ENCODE data around the gene NMRAL1. TPM values are rescaled to one million over a fixed set of nuclear protein-coding genes. Genes with fewer than 3 reads are reported as not detected.

The NMRAL1 gene
- polyA plus RNA-seq, 2 donors: 39.8 to 40.7 TPM

- peaks cover 9 to 37% of the 10 kb centered on the region in 2 donors for H3K36me3 ChIP-seq (ENCODE audit: control insufficient read depth in 2 of 2, insufficient read depth in 2 of 2, low read length in 1 of 2)
- 92 to 93% methylated on average over 7 of the region's 7 CpGs for WGBS, 2 donors
Measured at GRCh38 chr16:4513881-4514280, 39.5 kb upstream of the NMRAL1 start.

GRCh38 chr16:4513086-4513860, 38.8 kb upstream of the NMRAL1 start:
- no peak overlapping the region for H3K27ac ChIP-seq (ENCODE audit: low read depth in 2 of 2, low read length in 1 of 2)
- WGBS, 2 donors: 82 to 86% methylated on average over 19 of the region's 19 CpGs
- no peaks in the 10 kb centered on the region for H3K27me3 ChIP-seq (ENCODE audit: control insufficient read depth in 1 of 2, insufficient read depth in 2 of 2, low read length in 2 of 2)
- H3K4me3 ChIP-seq (ENCODE audit: low read depth in 1 of 2, low read length in 2 of 2): no peak overlapping the region
- H3K4me1 ChIP-seq (ENCODE audit: control insufficient read depth in 2 of 2, insufficient read depth in 2 of 2, low read length in 1 of 2): peaks cover 0 to 18% of the 10 kb centered on the region in 2 donors
- no peaks in the 10 kb centered on the region for H3K9me3 ChIP-seq (ENCODE audit: control insufficient read depth in 2 of 2, insufficient read depth in 1 of 2, low read depth in 1 of 2, low read length in 1 of 2)
- H3K36me3 ChIP-seq (ENCODE audit: control insufficient read depth in 2 of 2, insufficient read depth in 2 of 2, low read length in 1 of 2): peaks cover 11 to 43% of the 10 kb centered on the region in 2 donors

More at GRCh38 chr16:4513881-4514280, 39.5 kb upstream of the NMRAL1 start:
- Histone ChIP-seq H3K27me3 (ENCODE audit: control insufficient read depth in 1 of 2, insufficient read depth in 2 of 2, low read length in 2 of 2) (no peaks in the 10 kb centered on the region), H3K4me3 (ENCODE audit: low read depth in 1 of 2, low read length in 2 of 2) (no peak overlapping the region), H3K27ac (ENCODE audit: low read depth in 2 of 2, low read length in 1 of 2) (no peak overlapping the region), H3K9me3 (ENCODE audit: control insufficient read depth in 2 of 2, insufficient read depth in 1 of 2, low read depth in 1 of 2, low read length in 1 of 2) (no peaks in the 10 kb centered on the region), H3K4me1 (ENCODE audit: control insufficient read depth in 2 of 2, insufficient read depth in 2 of 2, low read length in 1 of 2) (peaks cover 0 to 18% of the 10 kb centered on the region in 2 donors)

- WGBS, 2 donors: 90% methylated on average over 10 of the region's 10 CpGs
- peaks cover 19 to 51% of the 10 kb centered on the region in 2 donors for H3K36me3 ChIP-seq (ENCODE audit: control insufficient read depth in 2 of 2, insufficient read depth in 2 of 2, low read length in 1 of 2)
- no peak overlapping the region for H3K27ac ChIP-seq (ENCODE audit: low read depth in 2 of 2, low read length in 1 of 2)
Measured at GRCh38 chr16:4512473-4512872, 38.0 kb upstream of the NMRAL1 start.

GRCh38 chr16:4511441-4512082, 37.1 kb upstream of the NMRAL1 start:
- Histone ChIP-seq H3K9me3 (ENCODE audit: control insufficient read depth in 2 of 2, insufficient read depth in 1 of 2, low read depth in 1 of 2, low read length in 1 of 2) (no peaks in the 10 kb centered on the region), H3K36me3 (ENCODE audit: control insufficient read depth in 2 of 2, insufficient read depth in 2 of 2, low read length in 1 of 2) (peaks cover 19 to 55% of the 10 kb centered on the region in 2 donors), H3K4me3 (ENCODE audit: low read depth in 1 of 2, low read length in 2 of 2) (no peak overlapping the region), H3K27me3 (ENCODE audit: control insufficient read depth in 1 of 2, insufficient read depth in 2 of 2, low read length in 2 of 2) (no peaks in the 10 kb centered on the region), H3K27ac (ENCODE audit: low read depth in 2 of 2, low read length in 1 of 2) (peak overlapping the region; percentile 76 to 79), H3K4me1 (ENCODE audit: control insufficient read depth in 2 of 2, insufficient read depth in 2 of 2, low read length in 1 of 2) (peaks cover 0 to 18% of the 10 kb centered on the region in 2 donors)
- WGBS, 2 donors: 52 to 62% methylated on average over 9 of the region's 9 CpGs

More at GRCh38 chr16:4512473-4512872, 38.0 kb upstream of the NMRAL1 start:
- peaks cover 0 to 18% of the 10 kb centered on the region in 2 donors for H3K4me1 ChIP-seq (ENCODE audit: control insufficient read depth in 2 of 2, insufficient read depth in 2 of 2, low read length in 1 of 2)
- no peaks in the 10 kb centered on the region for H3K27me3 ChIP-seq (ENCODE audit: control insufficient read depth in 1 of 2, insufficient read depth in 2 of 2, low read length in 2 of 2)
- H3K9me3 ChIP-seq (ENCODE audit: control insufficient read depth in 2 of 2, insufficient read depth in 1 of 2, low read depth in 1 of 2, low read length in 1 of 2): no peaks in the 10 kb centered on the region
- H3K4me3 ChIP-seq (ENCODE audit: low read depth in 1 of 2, low read length in 2 of 2): no peak overlapping the region

- 62% methylated on average over 14 of the region's 14 CpGs for WGBS, 2 donors
- Histone ChIP-seq H3K9me3 (ENCODE audit: control insufficient read depth in 2 of 2, insufficient read depth in 1 of 2, low read depth in 1 of 2, low read length in 1 of 2) (no peaks in the 10 kb centered on the region), H3K27ac (ENCODE audit: low read depth in 2 of 2, low read length in 1 of 2) (peak overlapping the region; percentile 76 to 79), H3K27me3 (ENCODE audit: control insufficient read depth in 1 of 2, insufficient read depth in 2 of 2, low read length in 2 of 2) (no peaks in the 10 kb centered on the region), H3K4me3 (ENCODE audit: low read depth in 1 of 2, low read length in 2 of 2) (no peak overlapping the region), H3K4me1 (ENCODE audit: control insufficient read depth in 2 of 2, insufficient read depth in 2 of 2, low read length in 1 of 2) (peaks cover 0 to 18% of the 10 kb centered on the region in 2 donors), H3K36me3 (ENCODE audit: control insufficient read depth in 2 of 2, insufficient read depth in 2 of 2, low read length in 1 of 2) (peaks cover 19 to 58% of the 10 kb centered on the region in 2 donors)
Measured at GRCh38 chr16:4510747-4511426, 36.5 kb upstream of the NMRAL1 start.

- Histone ChIP-seq H3K4me3 (ENCODE audit: low read depth in 1 of 2, low read length in 2 of 2) (no peak overlapping the region), H3K9me3 (ENCODE audit: control insufficient read depth in 2 of 2, insufficient read depth in 1 of 2, low read depth in 1 of 2, low read length in 1 of 2) (no peaks in the 10 kb centered on the region), H3K36me3 (ENCODE audit: control insufficient read depth in 2 of 2, insufficient read depth in 2 of 2, low read length in 1 of 2) (peaks cover 19 to 58% of the 10 kb centered on the region in 2 donors), H3K4me1 (ENCODE audit: control insufficient read depth in 2 of 2, insufficient read depth in 2 of 2, low read length in 1 of 2) (peaks cover 0 to 23% of the 10 kb centered on the region in 2 donors), H3K27me3 (ENCODE audit: control insufficient read depth in 1 of 2, insufficient read depth in 2 of 2, low read length in 2 of 2) (no peaks in the 10 kb centered on the region), H3K27ac (ENCODE audit: low read depth in 2 of 2, low read length in 1 of 2) (no peak overlapping the region)
- WGBS, 2 donors: 79 to 81% methylated on average over 5 of the region's 5 CpGs
Measured at GRCh38 chr16:4510131-4510530, 35.7 kb upstream of the NMRAL1 start.

- Histone ChIP-seq H3K4me3 (ENCODE audit: low read depth in 1 of 2, low read length in 2 of 2) (no peak overlapping the region), H3K36me3 (ENCODE audit: control insufficient read depth in 2 of 2, insufficient read depth in 2 of 2, low read length in 1 of 2) (peaks cover 19 to 58% of the 10 kb centered on the region in 2 donors), H3K9me3 (ENCODE audit: control insufficient read depth in 2 of 2, insufficient read depth in 1 of 2, low read depth in 1 of 2, low read length in 1 of 2) (no peaks in the 10 kb centered on the region), H3K27ac (ENCODE audit: low read depth in 2 of 2, low read length in 1 of 2) (no peak overlapping the region), H3K27me3 (ENCODE audit: control insufficient read depth in 1 of 2, insufficient read depth in 2 of 2, low read length in 2 of 2) (no peaks in the 10 kb centered on the region), H3K4me1 (ENCODE audit: control insufficient read depth in 2 of 2, insufficient read depth in 2 of 2, low read length in 1 of 2) (peaks cover 0 to 20% of the 10 kb centered on the region in 2 donors)
- WGBS, 2 donors: 88 to 90% methylated on average over 8 of the region's 8 CpGs
Measured at GRCh38 chr16:4509420-4509819, 35.0 kb upstream of the NMRAL1 start.

- 90 to 96% methylated on average over 3 of the region's 3 CpGs for whole genome bisulfite sequencing, 2 donors
- Histone ChIP-seq H3K9me3 (ENCODE audit: control insufficient read depth in 2 of 2, insufficient read depth in 1 of 2, low read depth in 1 of 2, low read length in 1 of 2) (no peaks in the 10 kb centered on the region), H3K4me1 (ENCODE audit: control insufficient read depth in 2 of 2, insufficient read depth in 2 of 2, low read length in 1 of 2) (peaks cover 0 to 18% of the 10 kb centered on the region in 2 donors), H3K36me3 (ENCODE audit: control insufficient read depth in 2 of 2, insufficient read depth in 2 of 2, low read length in 1 of 2) (peaks cover 19 to 56% of the 10 kb centered on the region in 2 donors), H3K27me3 (ENCODE audit: control insufficient read depth in 1 of 2, insufficient read depth in 2 of 2, low read length in 2 of 2) (no peaks in the 10 kb centered on the region), H3K4me3 (ENCODE audit: low read depth in 1 of 2, low read length in 2 of 2) (no peak overlapping the region), H3K27ac (ENCODE audit: low read depth in 2 of 2, low read length in 1 of 2) (no peak overlapping the region)
Measured at GRCh38 chr16:4508806-4509205, 34.4 kb upstream of the NMRAL1 start.

GRCh38 chr16:4507588-4508345, 33.3 kb upstream of the NMRAL1 start:
- Histone ChIP-seq H3K9me3 (ENCODE audit: control insufficient read depth in 2 of 2, insufficient read depth in 1 of 2, low read depth in 1 of 2, low read length in 1 of 2) (no peaks in the 10 kb centered on the region), H3K4me1 (ENCODE audit: control insufficient read depth in 2 of 2, insufficient read depth in 2 of 2, low read length in 1 of 2) (peaks cover 0 to 18% of the 10 kb centered on the region in 2 donors), H3K27me3 (ENCODE audit: control insufficient read depth in 1 of 2, insufficient read depth in 2 of 2, low read length in 2 of 2) (no peaks in the 10 kb centered on the region), H3K36me3 (ENCODE audit: control insufficient read depth in 2 of 2, insufficient read depth in 2 of 2, low read length in 1 of 2) (peaks cover 19 to 52% of the 10 kb centered on the region in 2 donors), H3K27ac (ENCODE audit: low read depth in 2 of 2, low read length in 1 of 2) (no peak overlapping the region), H3K4me3 (ENCODE audit: low read depth in 1 of 2, low read length in 2 of 2) (no peak overlapping the region)
- 89 to 90% methylated on average over 17 of the region's 17 CpGs for WGBS, 2 donors
